Measurements from ENCODE around the gene CBX3.
"Not testable (repeated sequence)": the region's sequence is repeated elsewhere in the genome, so short reads cannot be mapped to it uniquely, and the experiment has no call there.

Gene CBX3

DNA sequence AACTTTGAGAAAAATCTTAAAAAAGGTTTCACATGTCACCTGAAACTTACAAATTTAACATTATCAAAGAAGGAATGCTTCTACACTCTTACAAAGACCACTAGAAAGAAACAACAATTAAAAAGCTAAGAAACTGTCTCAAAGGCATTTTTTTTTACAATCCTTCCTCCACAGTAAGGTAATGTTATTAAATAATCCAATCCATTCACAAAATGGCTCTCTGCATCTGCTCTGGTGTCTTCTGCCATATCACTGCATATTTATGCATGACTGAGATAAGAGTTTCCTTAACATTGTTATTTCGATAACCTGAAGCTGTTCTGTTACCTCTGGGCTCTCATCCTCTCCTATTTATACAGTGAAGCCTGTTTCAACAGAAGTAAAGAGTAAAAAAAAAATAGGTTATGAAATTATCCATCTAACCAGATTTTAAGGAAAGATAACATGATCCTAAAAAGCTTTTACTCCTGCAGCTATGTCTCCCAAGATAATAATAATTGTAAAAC is 9.5 kb upstream of the CBX3 start:
- no peaks in the 10 kb centered on the region for H3K27me3 ChIP-seq (ENCODE audit: insufficient read depth, low read length, poor library complexity)
- H3K4me2 ChIP-seq (ENCODE audit: insufficient read depth, low read length) = peak overlapping the region; percentile 72; the same call in 1 of the 2 replicates
- peaks cover 45% of the 10 kb centered on the region for H3K4me1 ChIP-seq (ENCODE audit: insufficient read depth, low read length)
- ATAC-seq (ENCODE audit: insufficient read depth, low read depth) (no peak), DNase-seq (no peak)
- H3K9ac ChIP-seq (ENCODE audit: low read depth, low read length) = no peak overlapping the region
- H3K4me3 ChIP-seq (ENCODE audit: low read depth in 1 of 2, low read length in 2 of 2) = no peak overlapping the region
- no peak for TF ChIP-seq EZH2 (IDR thresholded peaks at IDR 0.05; ENCODE audit: borderline replicate concordance, low read depth, low read length, severe bottlenecking)
- TF ChIP-seq, protein P1, sequence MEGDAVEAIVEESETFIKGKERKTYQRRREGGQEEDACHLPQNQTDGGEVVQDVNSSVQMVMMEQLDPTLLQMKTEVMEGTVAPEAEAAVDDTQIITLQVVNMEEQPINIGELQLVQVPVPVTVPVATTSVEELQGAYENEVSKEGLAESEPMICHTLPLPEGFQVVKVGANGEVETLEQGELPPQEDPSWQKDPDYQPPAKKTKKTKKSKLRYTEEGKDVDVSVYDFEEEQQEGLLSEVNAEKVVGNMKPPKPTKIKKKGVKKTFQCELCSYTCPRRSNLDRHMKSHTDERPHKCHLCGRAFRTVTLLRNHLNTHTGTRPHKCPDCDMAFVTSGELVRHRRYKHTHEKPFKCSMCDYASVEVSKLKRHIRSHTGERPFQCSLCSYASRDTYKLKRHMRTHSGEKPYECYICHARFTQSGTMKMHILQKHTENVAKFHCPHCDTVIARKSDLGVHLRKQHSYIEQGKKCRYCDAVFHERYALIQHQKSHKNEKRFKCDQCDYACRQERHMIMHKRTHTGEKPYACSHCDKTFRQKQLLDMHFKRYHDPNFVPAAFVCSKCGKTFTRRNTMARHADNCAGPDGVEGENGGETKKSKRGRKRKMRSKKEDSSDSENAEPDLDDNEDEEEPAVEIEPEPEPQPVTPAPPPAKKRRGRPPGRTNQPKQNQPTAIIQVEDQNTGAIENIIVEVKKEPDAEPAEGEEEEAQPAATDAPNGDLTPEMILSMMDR (IDR thresholded peaks at IDR 0.05; ENCODE audit: borderline replicate concordance, extremely low read depth, low read length, poor library complexity, severe bottlenecking) = no peak
- no peak overlapping the region for H3K27ac ChIP-seq (ENCODE audit: low read length)
- no peak overlapping the region for H2AFZ ChIP-seq (ENCODE audit: low read depth, low read length)
- peaks cover 62% of the 10 kb centered on the region for H3K79me2 ChIP-seq (ENCODE audit: insufficient read depth, low read length)
- H4K20me1 ChIP-seq (ENCODE audit: insufficient read depth, low read length) = peaks cover 96% of the 10 kb centered on the region
- no peaks in the 10 kb centered on the region for H3K9me3 ChIP-seq (ENCODE audit: insufficient read depth, low read length, severe bottlenecking)
- peaks cover 86% of the 10 kb centered on the region for H3K36me3 ChIP-seq (ENCODE audit: insufficient read depth, low read length)

DNA sequence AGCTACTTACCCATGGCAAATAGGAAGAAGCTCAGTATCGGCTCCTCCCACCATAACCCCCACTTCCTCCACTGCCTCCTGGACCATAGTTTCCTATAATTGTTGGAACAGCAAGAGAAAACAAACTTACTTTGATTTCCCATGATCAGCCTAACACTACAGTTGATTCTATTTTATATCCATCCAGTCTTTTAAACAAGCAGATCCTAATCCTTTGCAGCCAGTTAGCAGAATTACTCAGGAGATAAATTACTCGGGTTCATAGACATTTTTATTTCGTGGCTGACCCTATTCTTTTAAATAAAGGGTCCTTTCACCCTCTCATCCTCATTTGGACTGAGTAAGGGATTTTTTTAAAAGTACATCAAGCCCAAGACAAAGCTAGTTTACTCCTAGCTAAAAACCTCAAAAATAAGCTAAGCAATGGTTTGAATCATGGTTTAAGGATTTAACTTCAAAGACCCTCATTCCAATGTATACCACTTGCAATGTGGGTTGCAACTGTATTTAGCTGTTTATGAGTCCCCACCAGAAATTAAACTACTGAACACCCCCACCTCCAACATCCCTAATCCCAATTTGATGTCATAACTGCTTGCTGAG is 9.0 kb upstream of the CBX3 start:
- H3K27ac ChIP-seq (ENCODE audit: low read length) = no peak overlapping the region
- peaks cover 96% of the 10 kb centered on the region for H4K20me1 ChIP-seq (ENCODE audit: insufficient read depth, low read length)
- no peak for ATAC-seq (ENCODE audit: insufficient read depth, low read depth)
- no peak overlapping the region for H3K4me3 ChIP-seq (ENCODE audit: low read depth in 1 of 2, low read length in 2 of 2)
- no peaks in the 10 kb centered on the region for H3K9me3 ChIP-seq (ENCODE audit: insufficient read depth, low read length, severe bottlenecking)
- H3K9ac ChIP-seq (ENCODE audit: low read depth, low read length) = no peak overlapping the region
- TF ChIP-seq, protein P1 (IDR thresholded peaks at IDR 0.05; ENCODE audit: borderline replicate concordance, extremely low read depth, low read length, poor library complexity, severe bottlenecking) = no peak
- TF ChIP-seq EZH2 (IDR thresholded peaks at IDR 0.05; ENCODE audit: borderline replicate concordance, low read depth, low read length, severe bottlenecking) = no peak
- H3K4me1 ChIP-seq (ENCODE audit: insufficient read depth, low read length) = peaks cover 50% of the 10 kb centered on the region
- H2AFZ ChIP-seq (ENCODE audit: low read depth, low read length) = no peak overlapping the region
- H3K4me2 ChIP-seq (ENCODE audit: insufficient read depth, low read length) = peak overlapping the region; percentile 72; the same call in 1 of the 2 replicates
- no peak for DNase-seq
- peaks cover 67% of the 10 kb centered on the region for H3K79me2 ChIP-seq (ENCODE audit: insufficient read depth, low read length)
- no peaks in the 10 kb centered on the region for H3K27me3 ChIP-seq (ENCODE audit: insufficient read depth, low read length, poor library complexity)
- H3K36me3 ChIP-seq (ENCODE audit: insufficient read depth, low read length) = peaks cover 92% of the 10 kb centered on the region

DNA sequence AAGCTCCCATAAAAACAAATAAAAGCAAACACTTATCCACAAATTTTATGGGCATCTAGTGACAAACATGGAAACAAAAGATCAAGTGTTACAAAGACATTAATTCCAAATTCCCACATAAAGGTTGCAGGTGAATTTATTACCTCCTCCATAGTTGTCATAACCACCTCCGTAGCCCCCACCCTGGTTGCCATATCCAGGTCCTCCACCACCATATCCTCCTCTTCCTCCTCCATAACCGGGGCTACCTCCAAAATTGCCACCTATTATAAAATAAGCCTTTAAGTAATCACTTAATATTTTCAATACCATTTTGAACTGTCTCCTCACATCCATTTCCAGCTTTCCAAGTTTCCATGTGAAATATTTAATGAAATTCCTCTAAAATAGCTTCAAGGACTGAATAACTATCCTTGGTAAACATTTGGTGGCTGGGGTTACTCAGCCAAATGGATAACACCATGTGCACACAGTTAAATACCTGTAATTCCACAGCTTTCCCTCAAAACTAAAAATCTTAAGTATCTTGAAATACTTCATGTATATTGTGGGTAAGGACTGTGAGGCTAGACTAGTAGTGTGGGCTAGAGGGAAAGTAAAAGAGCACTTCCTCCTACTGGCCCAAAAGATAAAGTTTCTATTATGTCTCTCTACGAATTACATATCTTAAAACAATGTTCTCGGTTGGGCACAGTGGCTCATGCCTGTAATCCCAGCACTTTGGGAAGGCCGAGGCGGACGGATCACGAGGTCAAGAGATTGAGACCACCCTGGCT is 7.9 kb upstream of the CBX3 start:
- H3K9ac ChIP-seq (ENCODE audit: low read depth, low read length) = no peak overlapping the region
- no peaks in the 10 kb centered on the region for H3K9me3 ChIP-seq (ENCODE audit: insufficient read depth, low read length, severe bottlenecking)
- H3K27me3 ChIP-seq (ENCODE audit: insufficient read depth, low read length, poor library complexity) = no peaks in the 10 kb centered on the region
- peaks cover 78% of the 10 kb centered on the region for H3K79me2 ChIP-seq (ENCODE audit: insufficient read depth, low read length)
- TF ChIP-seq, protein P1 (IDR thresholded peaks at IDR 0.05; ENCODE audit: borderline replicate concordance, extremely low read depth, low read length, poor library complexity, severe bottlenecking) = no peak
- TF ChIP-seq EZH2 (IDR thresholded peaks at IDR 0.05; ENCODE audit: borderline replicate concordance, low read depth, low read length, severe bottlenecking) = no peak
- no peak overlapping the region for H3K27ac ChIP-seq (ENCODE audit: low read length)
- ATAC-seq (ENCODE audit: insufficient read depth, low read depth) (0 out of 3 replicates have a peak, but pooled peaks have one; percentile 18), DNase-seq (no peak)
- H3K36me3 ChIP-seq (ENCODE audit: insufficient read depth, low read length) = peaks cover 100% of the 10 kb centered on the region
- peaks cover 96% of the 10 kb centered on the region for H4K20me1 ChIP-seq (ENCODE audit: insufficient read depth, low read length)
- H3K4me3 ChIP-seq (ENCODE audit: low read depth in 1 of 2, low read length in 2 of 2) = peak overlapping the region in 1 of 2 experiments; percentile 5; a peak in 1 of 4 replicates
- H3K4me1 ChIP-seq (ENCODE audit: insufficient read depth, low read length) = peaks cover 52% of the 10 kb centered on the region
- peak overlapping the region; percentile 72; the same call in 1 of the 2 replicates for H3K4me2 ChIP-seq (ENCODE audit: insufficient read depth, low read length)
- H2AFZ ChIP-seq (ENCODE audit: low read depth, low read length) = no peak overlapping the region

DNA sequence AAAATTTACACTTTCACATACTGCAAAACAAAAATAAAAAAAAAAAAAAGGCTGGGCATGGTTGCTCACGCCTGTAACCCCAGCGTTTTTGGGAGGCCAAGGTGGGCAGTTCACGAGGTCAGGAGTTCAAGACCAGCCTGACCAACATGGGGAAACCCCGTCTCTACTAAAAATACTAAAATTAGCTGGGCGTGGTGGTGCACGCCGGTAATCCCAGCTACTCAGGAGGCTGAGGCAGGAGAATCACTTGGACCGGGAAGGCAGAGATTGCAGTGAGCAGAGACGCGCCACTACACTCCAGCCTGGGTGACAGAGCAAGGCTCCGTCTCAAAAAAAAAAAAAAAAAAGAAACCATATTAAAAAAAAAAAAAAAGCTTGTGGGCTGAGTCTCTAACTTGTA is 6.8 kb upstream of the CBX3 start:
- H3K27ac ChIP-seq (ENCODE audit: low read length); ATAC-seq (ENCODE audit: insufficient read depth, low read depth); H3K27me3 ChIP-seq (ENCODE audit: insufficient read depth, low read length, poor library complexity); H3K9me3 ChIP-seq (ENCODE audit: insufficient read depth, low read length, severe bottlenecking); H3K9ac ChIP-seq (ENCODE audit: low read depth, low read length); H2AFZ ChIP-seq (ENCODE audit: low read depth, low read length); DNase-seq: not testable (repeated sequence)
- Histone ChIP-seq H3K79me2 (ENCODE audit: insufficient read depth, low read length) (peaks cover 89% of the 10 kb centered on the region), H3K4me3 (ENCODE audit: low read depth in 1 of 2, low read length in 2 of 2) (peak overlapping the region in 1 of 2 experiments; percentile 19; a peak in 1 of 4 replicates), H4K20me1 (ENCODE audit: insufficient read depth, low read length) (peaks cover 97% of the 10 kb centered on the region), H3K36me3 (ENCODE audit: insufficient read depth, low read length) (peaks cover 100% of the 10 kb centered on the region), H3K4me1 (ENCODE audit: insufficient read depth, low read length) (peaks cover 52% of the 10 kb centered on the region), H3K4me2 (ENCODE audit: insufficient read depth, low read length) (peak overlapping the region; percentile 72; the same call in 1 of the 2 replicates)

Measured in DND-41 (cell line).